Kasumi-1 (cell line): ENCODE results near the gene TMEM145.
"Not testable (repeated sequence)": the region's sequence is repeated elsewhere in the genome, so short reads cannot be mapped to it uniquely, and the experiment has no call there.

Experiments
- DNase-seq, 2 experiments: peaks; one replicate each; lab custom pipeline; 2025; lab: John Stamatoyannopoulos, UW

Gene TMEM145

DNA sequence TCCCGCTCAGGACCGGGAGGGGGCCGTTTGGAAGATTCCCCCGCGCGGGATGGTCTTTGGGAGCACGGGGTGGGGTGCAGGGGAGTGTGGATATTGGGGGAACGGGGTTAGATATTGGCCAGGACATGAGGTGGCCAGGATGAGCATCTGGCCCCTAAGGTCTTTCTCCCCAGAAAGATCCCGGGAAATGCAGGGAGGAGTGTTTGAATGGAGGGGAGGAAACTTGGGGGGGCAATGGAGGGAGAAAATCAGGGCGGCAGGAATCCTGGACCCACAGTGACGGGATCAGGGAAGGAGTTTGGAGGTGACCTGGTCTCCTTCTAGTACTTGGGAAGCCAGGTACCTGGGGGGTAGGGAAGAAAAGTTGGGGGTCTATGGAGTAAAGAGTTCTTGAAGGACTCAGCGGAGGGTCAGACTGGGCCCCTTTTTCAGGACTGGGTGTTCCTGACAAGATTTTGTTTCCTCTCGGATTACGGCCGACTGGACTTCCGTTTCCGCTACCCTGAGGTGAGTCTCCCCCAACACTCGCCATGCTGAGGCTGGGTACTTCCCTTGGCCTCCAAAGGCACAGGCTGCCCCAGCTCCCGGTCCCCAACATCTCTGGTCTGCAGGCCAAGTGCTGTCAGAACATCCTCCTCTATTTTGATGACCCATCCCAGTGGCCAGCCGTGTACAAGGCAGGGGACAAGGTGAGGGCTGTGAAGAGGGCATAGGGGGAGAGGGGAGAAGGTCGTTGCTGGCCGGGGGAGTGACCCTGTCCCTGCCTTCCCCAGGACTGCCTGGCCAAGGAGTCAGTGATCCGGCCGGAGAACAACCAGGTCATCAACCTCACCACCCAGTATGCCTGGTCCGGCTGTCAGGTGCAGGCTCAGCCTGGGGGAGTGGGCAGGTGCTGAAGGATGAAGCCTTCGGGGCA, 989 bp downstream of the TMEM145 start:
- no peak for DNase-seq

DNA sequence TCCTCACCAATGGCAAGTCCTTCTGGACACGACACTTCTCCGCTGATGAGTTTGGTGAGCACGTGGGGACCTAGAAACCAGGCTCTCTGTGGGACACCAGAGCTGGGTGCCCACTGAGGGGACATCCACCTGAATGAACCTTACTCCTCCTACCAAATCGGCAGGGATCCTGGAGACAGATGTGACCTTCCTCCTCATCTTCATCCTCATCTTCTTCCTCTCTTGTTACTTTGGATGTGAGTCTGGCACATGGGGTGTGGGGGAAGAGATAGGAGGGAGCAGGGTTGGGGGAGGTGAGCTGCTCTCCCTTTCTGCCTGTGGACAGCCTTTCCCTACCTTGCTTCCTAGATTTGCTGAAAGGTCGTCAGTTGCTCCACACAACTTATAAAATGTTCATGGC, 1.9 kb downstream of the TMEM145 start:
- DNase-seq = no peak

DNA sequence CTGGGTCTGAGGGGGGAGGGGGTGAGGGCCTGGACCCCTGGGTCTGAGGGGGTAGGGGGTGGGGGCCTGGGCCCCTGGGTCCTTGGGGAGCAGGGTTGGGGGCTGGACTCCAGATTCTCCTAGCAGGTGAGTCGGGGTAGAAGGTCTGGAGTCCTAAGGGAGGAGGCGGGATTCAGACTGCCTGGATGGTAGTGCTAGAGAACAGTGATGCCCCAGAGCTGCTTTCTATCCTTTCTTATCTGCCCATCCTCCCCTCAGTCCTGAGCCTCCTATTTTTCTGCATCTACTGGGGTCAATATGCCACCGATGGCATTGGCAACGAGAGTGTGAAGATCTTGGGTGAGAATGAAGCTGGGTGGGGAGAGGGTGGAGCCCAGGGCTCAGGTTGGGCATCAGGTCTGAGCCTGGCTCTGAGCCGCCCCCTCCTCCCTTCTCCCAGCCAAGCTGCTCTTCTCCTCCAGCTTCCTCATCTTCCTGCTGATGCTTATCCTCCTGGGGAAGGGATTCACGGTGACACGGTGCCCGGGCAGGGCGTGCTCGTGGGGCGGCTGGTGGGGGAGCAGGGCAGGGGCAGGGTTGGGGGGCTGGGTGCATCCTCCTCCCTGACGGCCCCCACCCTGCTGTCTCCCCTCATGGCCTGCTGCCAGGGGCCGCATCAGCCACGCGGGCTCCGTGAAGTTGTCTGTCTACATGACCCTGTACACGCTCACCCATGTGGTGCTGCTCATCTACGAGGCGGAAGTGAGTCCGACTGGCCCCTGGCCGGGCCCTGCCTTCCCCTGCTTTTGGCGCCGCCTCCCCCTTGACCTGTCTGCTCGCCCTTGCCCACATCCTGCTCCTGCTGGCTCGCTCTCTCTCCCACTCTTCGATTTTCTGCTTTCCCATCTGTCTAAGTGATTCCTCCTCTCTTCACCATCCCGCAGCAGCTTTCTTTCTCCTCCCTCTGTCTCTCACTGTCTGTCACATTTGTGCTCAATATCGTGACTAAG, 3.4 kb downstream of the TMEM145 start:
- DNase-seq = peak; percentile 9 to 41

DNA sequence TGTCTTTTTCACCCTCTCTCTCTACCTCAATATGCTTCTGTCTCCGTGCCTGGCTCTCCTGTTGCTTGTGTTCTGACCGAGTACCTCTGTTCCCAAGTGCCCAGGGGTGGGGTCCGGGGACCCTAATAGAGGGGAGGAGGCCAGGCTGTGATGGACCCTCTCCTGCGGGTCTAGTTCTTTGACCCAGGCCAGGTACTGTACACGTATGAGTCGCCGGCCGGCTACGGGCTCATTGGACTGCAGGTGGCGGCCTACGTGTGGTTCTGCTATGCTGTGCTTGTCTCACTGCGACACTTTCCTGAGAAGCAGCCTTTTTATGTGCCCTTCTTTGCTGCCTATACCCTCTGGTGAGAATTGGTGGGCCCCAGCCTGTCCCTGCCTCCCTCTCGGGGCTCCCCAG, 4.4 kb downstream of the TMEM145 start:
- DNase-seq = no peak

DNA sequence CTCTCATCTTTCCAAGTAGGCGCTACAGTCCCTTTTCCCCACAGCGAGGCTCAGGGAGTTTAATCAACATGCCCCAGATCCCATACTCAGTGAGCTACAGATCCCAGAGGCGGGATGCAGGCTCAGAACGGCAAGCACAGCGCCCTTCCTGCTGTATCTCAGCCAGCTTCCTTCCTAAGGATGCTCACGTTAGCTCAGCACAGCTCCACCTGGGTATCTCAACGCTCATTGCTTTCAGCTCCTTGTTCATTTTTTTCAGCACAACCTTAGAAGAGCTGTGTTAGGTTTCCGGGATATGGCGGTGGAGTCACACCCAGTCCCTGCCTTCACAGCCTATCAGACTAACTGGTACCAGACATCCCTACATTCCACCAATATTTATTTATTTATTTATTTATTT, 9.2 kb downstream of the TMEM145 start:
- no peak for DNase-seq

DNA sequence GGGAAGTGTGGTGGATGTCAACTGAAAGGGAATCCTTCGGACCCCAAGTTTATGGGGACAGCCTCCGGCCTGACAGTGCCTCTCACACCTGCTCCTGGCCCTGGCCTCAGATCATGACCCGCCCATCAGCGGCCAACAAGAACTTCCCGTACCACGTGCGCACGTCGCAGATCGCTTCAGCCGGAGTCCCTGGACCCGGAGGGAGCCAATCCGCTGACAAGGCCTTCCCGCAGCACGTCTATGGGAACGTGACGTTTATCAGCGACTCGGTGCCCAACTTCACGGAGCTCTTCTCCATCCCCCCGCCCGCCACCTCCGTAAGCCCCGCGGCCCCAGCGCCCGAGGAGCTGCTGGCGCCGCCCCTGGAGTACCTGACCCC, 10.4 kb downstream of the TMEM145 start:
- no peak for DNase-seq

DNA sequence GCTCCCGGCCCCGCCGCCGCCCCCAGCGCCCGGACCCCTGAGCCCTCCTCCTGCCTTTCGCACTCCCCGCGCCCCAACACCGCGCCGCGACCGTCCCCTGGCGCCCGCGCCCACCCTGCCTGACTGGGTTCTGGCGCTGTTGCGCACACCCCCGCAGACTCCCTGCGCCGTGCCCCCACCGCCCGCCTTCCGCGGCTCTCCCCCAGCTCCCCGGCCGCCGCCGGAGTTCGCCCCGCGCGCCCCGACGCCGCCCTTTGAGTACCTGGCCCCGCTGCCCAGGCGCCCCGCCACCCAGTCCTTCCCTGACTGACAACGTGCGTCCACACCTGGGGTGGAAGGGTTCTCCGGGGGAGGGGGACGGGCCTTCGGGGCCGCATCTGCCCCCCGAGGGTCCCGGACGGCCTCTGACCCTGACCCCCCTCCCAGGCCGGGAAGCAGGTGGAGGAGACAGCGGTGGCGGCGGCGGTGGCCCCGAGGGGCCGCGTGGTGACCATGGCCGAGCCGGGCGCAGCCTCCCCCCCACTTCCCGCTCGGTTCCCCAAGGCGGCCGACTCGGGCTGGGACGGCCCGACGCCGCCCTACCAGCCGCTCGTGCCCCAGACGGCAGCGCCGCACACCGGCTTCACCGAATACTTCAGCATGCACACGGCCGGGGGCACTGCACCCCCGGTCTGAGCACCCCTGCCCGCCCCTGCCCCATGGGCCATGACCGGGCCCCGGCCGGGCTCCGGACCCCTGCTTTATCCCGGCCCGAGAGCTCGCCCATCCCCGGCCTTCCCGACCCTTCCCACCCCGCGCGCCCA, 10.9 kb downstream of the TMEM145 start:
- DNase-seq = no peak

DNA sequence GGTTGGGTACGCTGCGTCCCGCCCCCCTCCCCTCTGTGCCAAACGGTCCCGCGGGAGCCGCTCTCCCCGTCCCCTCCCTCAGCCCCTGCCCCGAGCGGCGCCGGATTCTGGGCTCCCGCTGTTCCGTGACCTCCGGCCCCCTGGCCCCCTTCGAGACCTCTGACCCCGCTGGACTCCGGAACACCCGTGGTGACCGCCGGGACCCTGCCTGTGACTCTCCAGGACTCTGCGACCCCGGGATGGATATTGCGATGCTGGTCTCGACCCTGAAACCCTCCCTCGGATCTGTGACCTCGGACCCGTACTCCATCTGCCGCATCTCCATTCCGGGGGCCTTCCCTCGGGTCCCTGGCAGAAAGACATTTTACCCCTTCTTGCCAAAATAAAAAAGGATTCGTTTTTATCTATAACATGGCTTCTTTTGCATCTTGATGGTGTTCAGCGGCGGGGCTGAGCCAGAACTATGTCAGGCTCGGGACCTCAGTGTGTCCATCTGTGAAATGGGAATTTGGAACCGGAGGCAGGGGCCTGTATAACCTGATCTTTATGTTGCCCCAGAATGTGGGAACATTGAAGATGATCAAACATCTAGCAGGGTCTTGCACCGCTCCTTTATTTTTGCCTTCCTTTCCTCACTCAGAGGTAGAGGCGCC, 11.7 kb downstream of the TMEM145 start:
- DNase-seq = no peak

DNA sequence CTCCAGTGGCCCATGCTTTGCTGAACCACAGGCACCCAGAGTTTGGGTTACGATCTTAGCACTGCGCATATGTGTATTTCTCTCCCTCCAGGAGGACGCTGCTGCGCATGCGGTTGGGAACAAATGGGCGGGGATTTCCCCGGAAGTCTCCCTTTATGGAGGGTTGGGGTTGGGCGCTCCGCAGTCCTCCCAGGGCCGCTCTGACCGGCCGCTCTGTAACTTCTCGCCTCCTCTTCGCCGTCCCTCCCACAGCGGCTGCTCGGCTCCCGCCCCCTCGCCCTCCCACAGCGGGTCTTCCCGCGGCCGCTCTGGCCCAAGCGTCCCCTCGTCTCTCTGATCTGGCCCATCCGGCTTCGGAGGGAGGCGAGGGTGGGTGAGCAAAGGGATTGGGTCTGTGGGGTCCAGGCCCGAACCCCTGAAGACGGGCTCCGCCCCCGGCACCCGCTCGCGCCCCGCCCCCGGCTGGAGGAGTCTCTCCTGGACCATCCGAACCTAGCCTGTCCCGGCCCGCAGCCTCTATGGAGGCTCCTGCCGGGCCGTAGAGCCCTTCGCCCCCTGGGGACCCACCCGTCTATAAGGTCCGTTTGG, 12.3 kb downstream of the TMEM145 start, which contains the start of gene MEGF8:
TSS of gene MEGF8 (plus strand) at position 328 of the 588 bp plus-strand sequence. CDS start 609 bp downstream, outside the sequence.
- DNase-seq = peak; percentile 99 to 100

DNA sequence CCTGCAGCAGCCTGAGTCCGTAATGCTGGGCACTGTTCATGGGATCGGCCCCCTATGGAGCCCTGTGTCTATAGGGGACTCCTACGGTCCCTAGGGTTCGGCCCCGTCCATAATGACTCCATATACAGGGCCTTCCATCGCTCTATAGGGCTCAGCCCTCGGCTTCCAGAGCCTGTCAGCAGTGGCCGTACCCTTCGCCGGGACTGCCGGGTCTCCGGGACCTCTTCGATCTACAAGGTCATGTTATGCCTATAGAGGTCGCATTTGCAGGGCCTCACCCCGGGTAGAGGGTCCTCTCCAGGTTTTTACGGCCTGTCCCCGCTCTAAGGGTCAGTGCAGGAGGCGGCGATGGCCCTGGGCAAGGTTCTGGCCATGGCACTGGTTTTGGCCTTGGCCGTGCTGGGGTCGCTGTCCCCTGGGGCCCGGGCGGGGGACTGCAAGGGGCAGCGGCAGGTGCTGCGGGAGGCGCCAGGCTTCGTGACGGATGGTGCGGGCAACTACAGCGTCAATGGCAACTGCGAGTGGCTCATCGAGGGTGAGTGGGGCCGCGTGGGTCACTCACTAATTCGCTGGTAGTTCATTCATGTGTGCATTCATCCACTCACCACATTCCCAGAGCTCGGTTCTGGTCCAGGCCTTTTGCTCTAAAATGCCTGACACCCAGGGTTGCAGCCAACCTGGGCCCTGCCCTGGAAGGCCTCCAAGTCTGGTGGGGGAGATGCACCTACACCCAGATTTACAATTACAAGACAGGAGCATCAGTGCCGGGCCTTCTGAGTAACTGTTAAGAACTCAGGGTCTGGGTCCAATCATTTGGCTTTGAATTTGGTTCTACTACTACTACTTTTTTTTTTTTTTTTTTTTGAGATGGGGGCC, 13.0 kb downstream of the TMEM145 start:
- peak; percentile 26 to 36 for DNase-seq

DNA sequence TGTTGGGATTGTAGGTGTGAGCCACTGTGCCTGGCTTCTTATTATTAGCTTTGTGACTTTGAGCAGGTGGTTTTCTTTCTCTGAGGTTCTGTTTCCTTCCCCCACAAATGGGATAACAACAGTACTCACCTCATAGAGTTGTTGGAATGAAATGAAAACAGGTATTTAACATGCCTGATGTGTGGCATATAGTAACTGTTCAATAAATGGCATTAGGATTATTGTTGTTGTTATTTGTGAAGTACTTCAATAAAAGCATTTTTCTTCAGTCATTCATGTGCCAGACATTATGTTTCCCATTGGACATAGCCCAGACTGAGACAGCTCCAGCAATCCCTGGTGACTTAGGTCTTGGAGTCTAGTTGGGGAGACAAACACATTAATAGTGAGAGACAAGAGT, 13.9 kb downstream of the TMEM145 start:
- DNase-seq = no peak

DNA sequence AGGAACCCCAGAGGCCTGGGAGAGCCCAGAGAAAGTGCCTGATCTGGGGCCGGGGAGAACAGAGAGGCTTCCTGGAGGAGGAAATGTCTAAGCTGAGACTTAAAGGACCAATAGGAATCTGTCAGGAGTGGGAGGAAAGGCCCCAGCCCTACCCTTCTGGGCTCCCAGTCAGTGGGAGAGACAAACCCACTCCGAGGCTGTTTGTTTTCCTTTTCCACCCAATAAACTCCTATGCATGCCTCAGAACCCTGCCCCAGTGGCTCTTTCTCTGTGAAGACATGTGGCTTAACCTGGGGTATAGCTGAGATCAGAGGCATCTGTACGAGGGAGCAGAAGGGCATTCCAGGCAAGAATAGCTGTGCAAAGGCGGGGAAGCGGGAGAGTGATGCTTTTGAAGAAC, 14.3 kb downstream of the TMEM145 start:
- DNase-seq = no peak

DNA sequence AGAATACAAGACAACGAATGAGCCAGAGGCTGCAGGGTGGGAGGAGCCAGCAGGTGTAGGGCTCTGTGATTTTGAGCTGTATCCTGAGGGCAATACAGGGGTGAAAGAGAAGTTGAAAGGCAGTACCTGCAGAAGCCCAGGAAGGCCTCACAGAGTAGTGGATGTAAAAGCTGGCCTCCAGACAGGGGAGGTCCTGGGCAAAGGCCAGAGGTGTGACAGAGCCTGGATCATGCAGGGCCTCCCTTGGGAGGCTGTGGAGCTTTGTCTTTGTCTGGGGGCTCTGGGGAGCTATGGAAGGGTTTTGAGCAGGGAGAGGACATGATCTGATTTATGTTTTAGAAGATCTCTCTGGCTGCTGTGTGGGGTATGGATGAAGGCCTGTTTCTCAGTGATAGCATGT, 15.0 kb downstream of the TMEM145 start:
- DNase-seq = no peak

DNA sequence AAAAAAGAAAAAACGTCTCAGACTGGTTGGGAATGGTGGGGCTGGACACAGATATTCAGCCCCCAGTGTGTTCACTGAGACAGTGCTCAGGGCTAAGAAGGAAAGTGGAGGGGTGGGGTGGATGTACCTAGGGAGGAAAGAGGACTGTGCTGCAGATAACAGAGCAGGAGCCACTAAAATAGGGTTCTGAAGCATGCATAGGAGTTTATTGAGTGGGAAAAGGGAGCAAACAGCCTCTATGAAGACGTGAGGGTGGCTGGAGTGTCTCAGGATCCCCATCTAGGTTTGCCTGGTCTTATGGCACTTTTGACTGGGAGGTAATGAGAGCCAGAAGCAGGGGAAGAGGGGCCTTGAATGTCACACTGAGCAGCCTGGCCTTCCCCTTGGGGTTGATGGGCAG, 15.7 kb downstream of the TMEM145 start:
- no peak for DNase-seq

DNA sequence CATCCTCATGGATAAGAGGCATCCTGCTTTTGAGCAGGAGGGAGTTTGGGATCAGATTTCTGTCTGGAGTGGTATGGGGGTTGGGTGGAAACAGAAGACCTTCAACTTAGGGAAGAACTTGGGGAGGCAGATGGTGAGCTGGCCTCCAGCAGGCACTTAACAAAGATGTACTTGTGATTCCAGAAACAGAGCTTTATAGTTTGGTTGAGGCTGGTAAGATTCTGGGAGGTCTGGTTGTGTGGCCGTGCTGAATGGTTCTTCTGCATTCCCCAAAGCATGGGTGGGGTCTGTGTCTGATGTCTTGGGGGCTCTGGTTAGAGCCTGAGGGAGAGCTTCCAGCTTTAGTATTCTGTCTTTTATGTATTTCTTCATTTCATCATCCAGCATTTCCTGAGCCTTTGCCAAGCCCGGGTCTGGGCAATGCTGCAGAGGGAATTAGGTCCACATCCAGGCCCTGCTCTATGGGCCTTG, 17.2 kb downstream of the TMEM145 start:
- no peak for DNase-seq

DNA sequence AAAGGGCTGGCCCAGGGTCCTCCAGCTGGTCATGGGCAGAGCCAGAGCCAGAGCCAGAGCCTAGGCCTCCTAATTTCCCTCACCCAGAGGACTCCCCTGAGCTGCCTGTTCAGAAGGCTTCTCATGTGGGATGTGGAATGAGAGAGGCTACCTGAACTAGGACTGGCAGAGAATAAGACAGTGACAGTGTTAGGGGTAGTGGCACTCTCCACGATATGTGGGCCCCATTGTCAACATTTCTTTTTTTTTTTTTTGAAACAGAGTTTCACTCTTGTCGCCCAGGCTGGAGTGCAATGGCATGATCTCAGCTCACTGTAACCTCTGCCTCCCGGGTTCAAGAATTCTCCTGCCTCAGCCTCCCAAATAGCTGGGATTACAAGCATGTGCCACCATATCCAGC, 18.2 kb downstream of the TMEM145 start:
- DNase-seq = not testable (repeated sequence)

DNA sequence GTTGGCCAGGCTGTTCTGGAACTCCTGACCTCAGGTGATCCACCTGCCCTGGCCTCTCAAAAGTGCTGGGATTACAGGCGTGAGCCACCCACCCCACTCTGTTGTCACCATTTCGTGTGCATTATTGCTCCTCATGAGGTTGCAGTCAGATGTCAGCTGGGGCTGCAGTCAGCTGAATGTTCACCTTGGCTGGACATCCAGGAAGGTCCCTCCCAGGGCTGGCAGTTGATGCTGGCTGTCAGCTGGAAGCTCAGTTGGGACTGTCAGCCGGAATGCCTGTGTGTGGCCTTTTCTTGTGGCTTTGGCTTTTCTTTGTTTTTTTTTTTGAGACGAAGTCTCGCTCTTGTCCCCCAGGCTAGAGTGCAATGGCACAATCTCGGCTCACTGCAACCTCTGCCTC, 18.9 kb downstream of the TMEM145 start:
- no peak for DNase-seq

DNA sequence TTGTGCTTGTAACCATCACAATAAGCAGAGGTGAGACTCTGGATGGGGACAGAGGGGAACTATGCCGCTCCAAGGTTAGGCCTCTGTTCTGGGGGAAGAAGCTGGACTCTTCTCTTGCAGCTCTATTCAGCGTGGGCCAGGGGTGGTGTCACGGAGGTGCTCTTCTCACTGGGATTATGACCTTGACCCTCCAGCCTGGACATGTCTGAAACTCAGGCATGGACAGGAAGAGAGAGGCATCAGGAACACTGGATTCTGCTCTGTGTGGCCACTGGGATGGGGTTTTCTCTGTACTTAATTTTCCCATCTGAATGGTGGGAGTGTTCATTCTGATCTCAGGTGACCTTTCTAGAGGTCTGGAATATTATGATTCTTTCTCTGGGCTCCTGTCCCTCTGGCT, 19.9 kb downstream of the TMEM145 start:
- no peak for DNase-seq

DNA sequence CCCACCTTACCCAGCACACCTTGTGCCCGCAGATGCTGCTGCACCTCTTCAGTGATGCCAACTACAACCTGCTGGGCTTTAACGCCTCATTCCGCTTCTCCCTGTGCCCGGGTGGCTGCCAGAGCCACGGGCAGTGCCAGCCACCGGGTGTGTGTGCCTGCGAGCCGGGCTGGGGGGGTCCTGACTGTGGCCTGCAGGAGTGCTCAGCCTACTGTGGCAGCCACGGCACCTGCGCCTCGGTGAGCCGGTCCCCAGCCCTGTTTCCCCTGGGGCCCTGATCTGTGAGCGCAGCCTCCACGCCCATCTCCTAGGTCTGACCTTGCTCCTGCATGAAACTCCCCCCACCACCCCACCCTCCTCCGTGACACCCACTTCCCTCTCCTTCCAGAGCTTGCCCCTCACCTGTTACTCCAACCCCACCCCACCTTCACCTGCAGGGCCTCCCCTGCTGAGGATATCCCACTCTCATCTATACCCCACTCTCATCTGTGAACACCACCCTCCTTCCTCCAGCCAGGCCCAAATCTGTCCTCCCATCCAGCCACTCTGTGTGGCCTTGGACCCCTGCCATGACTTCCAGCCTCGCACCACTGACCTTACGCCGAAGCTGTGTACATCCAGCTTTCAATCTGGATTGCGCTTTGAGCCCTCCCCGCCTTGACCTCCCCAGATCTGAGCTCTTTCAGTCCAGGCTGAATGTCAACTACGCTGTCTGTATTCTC, 21.0 kb downstream of the TMEM145 start:
- DNase-seq = no peak
